ENCODE results near the gene DOCK1.

Gene DOCK1

GRCh38 chr10:126930131-126930882, 25.1 kb downstream of the DOCK1 start:
- H3K27me3 ChIP-seq (ENCODE audit: control insufficient read depth in 1 of 2, insufficient read depth in 1 of 2, low read length in 2 of 2): no peaks in the 10 kb centered on the region
- no peak overlapping the region for H4K91ac ChIP-seq (ENCODE audit: low read length)
- no peak overlapping the region for H3K18ac ChIP-seq (ENCODE audit: low read depth in 1 of 2, low read length in 2 of 2)
- H4K8ac ChIP-seq (ENCODE audit: low read length): no peak overlapping the region
- no peak overlapping the region for H2BK15ac ChIP-seq (ENCODE audit: low read depth, poor library complexity, severe bottlenecking)
- no peak overlapping the region for H2AK5ac ChIP-seq (ENCODE audit: low read length, severe bottlenecking)
- H2BK12ac ChIP-seq (ENCODE audit: low read length in 2 of 2): no peak overlapping the region
- H3K14ac ChIP-seq (ENCODE audit: low read length in 2 of 2): no peak overlapping the region
- H2BK5ac ChIP-seq (ENCODE audit: low read depth, low read length, poor library complexity, severe bottlenecking): no peak overlapping the region
- H3K4ac ChIP-seq (ENCODE audit: low read depth in 1 of 2, low read length in 2 of 2): no peak overlapping the region
- H3K27ac ChIP-seq (ENCODE audit: low read length, poor library complexity, severe bottlenecking): no peak overlapping the region
- H2BK120ac ChIP-seq (ENCODE audit: low read depth, low read length): no peak overlapping the region
- H2AFZ ChIP-seq (ENCODE audit: low read depth, low read length): no peak overlapping the region
- no peaks in the 10 kb centered on the region for H3K9me3 ChIP-seq (ENCODE audit: control insufficient read depth, low read length)
- peak overlapping the region in 1 of 2 experiments; percentile 77 for H3K4me3 ChIP-seq (ENCODE audit: insufficient read depth in 1 of 2, low read depth in 1 of 2, low read length in 2 of 2)
- peak overlapping the region; percentile 69 for H3K9ac ChIP-seq (ENCODE audit: low read length)
- H3K36me3 ChIP-seq (ENCODE audit: control insufficient read depth in 1 of 2, insufficient read depth in 2 of 2, low read depth in 1 of 2, low read length in 2 of 2): peaks cover 38 to 40% of the 10 kb centered on the region in 2 experiments
- H3K23ac ChIP-seq (ENCODE audit: low read length in 2 of 2): no peak overlapping the region
- peaks cover 58% of the 10 kb centered on the region for H3K79me1 ChIP-seq (replicated peaks; ENCODE audit: low read length, poor library complexity, severe bottlenecking)
- 87% methylated on average over 17 of the region's 17 CpGs for WGBS
- no peak for DNase-seq
- H3K4me1 ChIP-seq (ENCODE audit: control insufficient read depth, insufficient read depth, low read depth, low read length): peaks cover 5% of the 10 kb centered on the region
- H3K4me2 ChIP-seq (ENCODE audit: low read length, poor library complexity, severe bottlenecking): no peak overlapping the region

DNA sequence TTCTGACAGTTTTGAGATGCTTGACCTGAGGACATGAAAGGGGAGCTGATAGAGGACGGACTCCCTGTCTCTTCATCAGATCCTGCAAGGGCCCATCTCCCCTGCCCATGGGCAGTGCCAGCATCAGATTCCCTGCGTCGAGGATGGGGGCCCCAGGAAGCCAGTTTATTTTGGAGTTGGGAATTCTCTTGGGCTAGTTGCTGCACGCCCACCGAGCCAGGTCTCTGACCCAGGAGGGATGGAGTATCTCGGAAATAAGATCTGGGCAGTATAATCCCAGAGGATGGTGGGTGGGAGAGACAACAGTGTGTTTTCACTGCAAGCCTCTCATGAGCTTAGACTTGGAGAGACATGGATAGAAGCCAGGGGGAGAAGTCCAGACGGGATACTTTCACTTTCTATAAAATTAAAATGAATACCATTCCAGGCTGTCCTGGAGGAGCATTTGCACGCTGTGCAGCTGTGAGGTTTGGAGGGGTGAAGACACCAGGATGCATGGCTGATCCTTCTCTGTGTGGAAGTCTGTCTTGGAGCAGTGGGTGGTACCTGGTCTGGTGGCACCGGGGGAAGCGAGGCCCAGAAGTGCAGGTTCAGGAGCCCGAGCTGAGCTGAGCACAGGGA, 25.8 kb downstream of the DOCK1 start:
- peak overlapping the region in 1 of 2 experiments; percentile 77 for H3K4me3 ChIP-seq (ENCODE audit: insufficient read depth in 1 of 2, low read depth in 1 of 2, low read length in 2 of 2)
- no peak overlapping the region for H3K4me2 ChIP-seq (ENCODE audit: low read length, poor library complexity, severe bottlenecking)
- H3K27ac ChIP-seq (ENCODE audit: low read length, poor library complexity, severe bottlenecking): no peak overlapping the region
- no peak overlapping the region for H4K8ac ChIP-seq (ENCODE audit: low read length)
- no peak overlapping the region for H2BK12ac ChIP-seq (ENCODE audit: low read length in 2 of 2)
- no peak overlapping the region for H2BK15ac ChIP-seq (ENCODE audit: low read depth, poor library complexity, severe bottlenecking)
- no peak overlapping the region for H3K18ac ChIP-seq (ENCODE audit: low read depth in 1 of 2, low read length in 2 of 2)
- H3K79me1 ChIP-seq (replicated peaks; ENCODE audit: low read length, poor library complexity, severe bottlenecking): peaks cover 54% of the 10 kb centered on the region
- no peak overlapping the region for H2BK5ac ChIP-seq (ENCODE audit: low read depth, low read length, poor library complexity, severe bottlenecking)
- H3K23ac ChIP-seq (ENCODE audit: low read length in 2 of 2): no peak overlapping the region
- no peak for DNase-seq
- no peak overlapping the region for H3K4ac ChIP-seq (ENCODE audit: low read depth in 1 of 2, low read length in 2 of 2)
- H3K4me1 ChIP-seq (ENCODE audit: control insufficient read depth, insufficient read depth, low read depth, low read length): peaks cover 9% of the 10 kb centered on the region
- no peak overlapping the region for H2AFZ ChIP-seq (ENCODE audit: low read depth, low read length)
- H3K14ac ChIP-seq (ENCODE audit: low read length in 2 of 2): peak overlapping the region in 1 of 2 experiments; percentile 41
- H4K91ac ChIP-seq (ENCODE audit: low read length): no peak overlapping the region
- WGBS: 95% methylated on average over 10 of the region's 11 CpGs
- peaks cover 37 to 40% of the 10 kb centered on the region in 2 experiments for H3K36me3 ChIP-seq (ENCODE audit: control insufficient read depth in 1 of 2, insufficient read depth in 2 of 2, low read depth in 1 of 2, low read length in 2 of 2)
- no peaks in the 10 kb centered on the region for H3K27me3 ChIP-seq (ENCODE audit: control insufficient read depth in 1 of 2, insufficient read depth in 1 of 2, low read length in 2 of 2)
- H2AK5ac ChIP-seq (ENCODE audit: low read length, severe bottlenecking): no peak overlapping the region
- H3K9ac ChIP-seq (ENCODE audit: low read length): peak overlapping the region; percentile 69
- no peak overlapping the region for H2BK120ac ChIP-seq (ENCODE audit: low read depth, low read length)
- H3K9me3 ChIP-seq (ENCODE audit: control insufficient read depth, low read length): no peaks in the 10 kb centered on the region

DNA sequence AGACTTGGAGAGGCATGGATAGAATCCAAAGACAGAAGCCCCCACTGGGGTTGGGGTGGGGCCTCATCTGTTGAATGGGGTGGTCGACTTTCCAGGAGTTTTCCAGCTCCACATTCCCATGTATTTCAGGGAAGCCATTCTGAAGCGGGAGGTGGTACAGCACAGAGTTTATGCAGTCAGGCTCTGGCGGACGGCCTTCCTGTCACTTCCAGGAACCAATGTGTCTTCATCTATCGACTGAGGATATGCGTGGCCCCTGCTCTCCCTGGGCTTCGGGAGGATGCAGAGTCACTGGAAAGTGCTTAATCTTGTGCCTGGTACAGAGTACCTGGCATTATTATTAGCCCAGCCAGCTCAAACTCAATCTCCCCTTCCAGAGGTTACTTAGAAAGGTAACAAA, 26.3 kb downstream of the DOCK1 start:
- Histone ChIP-seq H4K91ac (ENCODE audit: low read length) (no peak overlapping the region), H3K9me3 (ENCODE audit: control insufficient read depth, low read length) (no peaks in the 10 kb centered on the region), H3K23ac (ENCODE audit: low read length in 2 of 2) (no peak overlapping the region), H3K4ac (ENCODE audit: low read depth in 1 of 2, low read length in 2 of 2) (no peak overlapping the region), H3K14ac (ENCODE audit: low read length in 2 of 2) (no peak overlapping the region), H2BK15ac (ENCODE audit: low read depth, poor library complexity, severe bottlenecking) (no peak overlapping the region), H2BK120ac (ENCODE audit: low read depth, low read length) (no peak overlapping the region), H3K27ac (ENCODE audit: low read length, poor library complexity, severe bottlenecking) (no peak overlapping the region), H3K18ac (ENCODE audit: low read depth in 1 of 2, low read length in 2 of 2) (no peak overlapping the region), H3K9ac (ENCODE audit: low read length) (peak overlapping the region; percentile 69), H3K4me3 (ENCODE audit: insufficient read depth in 1 of 2, low read depth in 1 of 2, low read length in 2 of 2) (peak overlapping the region in 1 of 2 experiments; percentile 77), H3K4me2 (ENCODE audit: low read length, poor library complexity, severe bottlenecking) (no peak overlapping the region), H2AFZ (ENCODE audit: low read depth, low read length) (no peak overlapping the region), H4K8ac (ENCODE audit: low read length) (no peak overlapping the region), H3K79me1 (replicated peaks; ENCODE audit: low read length, poor library complexity, severe bottlenecking) (peaks cover 54% of the 10 kb centered on the region), H2BK12ac (ENCODE audit: low read length in 2 of 2) (no peak overlapping the region), H2AK5ac (ENCODE audit: low read length, severe bottlenecking) (no peak overlapping the region), H2BK5ac (ENCODE audit: low read depth, low read length, poor library complexity, severe bottlenecking) (no peak overlapping the region), H3K4me1 (ENCODE audit: control insufficient read depth, insufficient read depth, low read depth, low read length) (peaks cover 9% of the 10 kb centered on the region), H3K36me3 (ENCODE audit: control insufficient read depth in 1 of 2, insufficient read depth in 2 of 2, low read depth in 1 of 2, low read length in 2 of 2) (peaks cover 31 to 39% of the 10 kb centered on the region in 2 experiments), H3K27me3 (ENCODE audit: control insufficient read depth in 1 of 2, insufficient read depth in 1 of 2, low read length in 2 of 2) (no peaks in the 10 kb centered on the region)
- no peak for DNase-seq
- 87% methylated on average over 7 of the region's 7 CpGs for WGBS

DNA sequence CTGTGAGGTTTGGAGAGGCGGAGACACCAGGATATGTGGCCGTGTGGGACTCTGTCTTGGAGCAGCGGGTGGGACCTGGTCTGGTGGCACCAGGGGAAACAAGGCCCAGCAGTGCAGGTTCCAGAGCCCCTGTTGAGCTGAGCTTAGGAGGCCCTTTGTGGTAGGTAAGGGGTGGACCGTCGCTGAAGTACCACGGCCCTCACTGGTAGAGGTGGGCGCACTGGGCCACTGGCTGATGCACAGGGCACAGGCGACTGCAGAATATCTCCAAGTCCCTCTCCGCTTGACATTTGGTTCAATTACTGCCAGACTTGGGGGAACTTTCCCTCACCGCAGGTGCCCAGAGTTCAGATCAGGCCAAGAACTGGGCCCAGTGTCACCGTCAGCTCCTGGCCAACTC, 27.3 kb downstream of the DOCK1 start:
- over 99% methylated on average over 11 of the region's 11 CpGs for WGBS
- H3K14ac ChIP-seq (ENCODE audit: low read length in 2 of 2): no peak overlapping the region
- no peak overlapping the region for H4K91ac ChIP-seq (ENCODE audit: low read length)

More for the DNA sequence above, 27.3 kb downstream of the DOCK1 start:
- peaks cover 25 to 31% of the 10 kb centered on the region in 2 experiments for H3K36me3 ChIP-seq (ENCODE audit: control insufficient read depth in 1 of 2, insufficient read depth in 2 of 2, low read depth in 1 of 2, low read length in 2 of 2)
- no peak overlapping the region for H3K23ac ChIP-seq (ENCODE audit: low read length in 2 of 2)
- H2AK5ac ChIP-seq (ENCODE audit: low read length, severe bottlenecking): no peak overlapping the region
- H2BK5ac ChIP-seq (ENCODE audit: low read depth, low read length, poor library complexity, severe bottlenecking): no peak overlapping the region
- no peak overlapping the region for H4K8ac ChIP-seq (ENCODE audit: low read length)
- no peak overlapping the region for H2BK120ac ChIP-seq (ENCODE audit: low read depth, low read length)
- no peak overlapping the region for H2BK12ac ChIP-seq (ENCODE audit: low read length in 2 of 2)
- no peak overlapping the region for H3K27ac ChIP-seq (ENCODE audit: low read length, poor library complexity, severe bottlenecking)
- H3K4me3 ChIP-seq (ENCODE audit: insufficient read depth in 1 of 2, low read depth in 1 of 2, low read length in 2 of 2): no peak overlapping the region
- peaks cover 9% of the 10 kb centered on the region for H3K4me1 ChIP-seq (ENCODE audit: control insufficient read depth, insufficient read depth, low read depth, low read length)
- no peak overlapping the region for H2BK15ac ChIP-seq (ENCODE audit: low read depth, poor library complexity, severe bottlenecking)
- no peak overlapping the region for H3K18ac ChIP-seq (ENCODE audit: low read depth in 1 of 2, low read length in 2 of 2)
- H2AFZ ChIP-seq (ENCODE audit: low read depth, low read length): no peak overlapping the region
- peaks cover 53% of the 10 kb centered on the region for H3K79me1 ChIP-seq (replicated peaks; ENCODE audit: low read length, poor library complexity, severe bottlenecking)
- H3K9me3 ChIP-seq (ENCODE audit: control insufficient read depth, low read length): no peaks in the 10 kb centered on the region
- H3K9ac ChIP-seq (ENCODE audit: low read length): no peak overlapping the region
- no peak overlapping the region for H3K4ac ChIP-seq (ENCODE audit: low read depth in 1 of 2, low read length in 2 of 2)
- H3K27me3 ChIP-seq (ENCODE audit: control insufficient read depth in 1 of 2, insufficient read depth in 1 of 2, low read length in 2 of 2): no peaks in the 10 kb centered on the region
- H3K4me2 ChIP-seq (ENCODE audit: low read length, poor library complexity, severe bottlenecking): no peak overlapping the region
- DNase-seq: no peak
